ENCODE results near the gene MEIOSIN. TPM values are rescaled to one million over a fixed set of nuclear protein-coding genes. Genes with fewer than 3 reads are reported as not detected.

The MEIOSIN gene
- total and polyA plus RNA-seq, 2 of the 13 experiments (the other 11 are each of a cell fraction or from before 2014, with no cell fraction given), result not detected

DNA sequence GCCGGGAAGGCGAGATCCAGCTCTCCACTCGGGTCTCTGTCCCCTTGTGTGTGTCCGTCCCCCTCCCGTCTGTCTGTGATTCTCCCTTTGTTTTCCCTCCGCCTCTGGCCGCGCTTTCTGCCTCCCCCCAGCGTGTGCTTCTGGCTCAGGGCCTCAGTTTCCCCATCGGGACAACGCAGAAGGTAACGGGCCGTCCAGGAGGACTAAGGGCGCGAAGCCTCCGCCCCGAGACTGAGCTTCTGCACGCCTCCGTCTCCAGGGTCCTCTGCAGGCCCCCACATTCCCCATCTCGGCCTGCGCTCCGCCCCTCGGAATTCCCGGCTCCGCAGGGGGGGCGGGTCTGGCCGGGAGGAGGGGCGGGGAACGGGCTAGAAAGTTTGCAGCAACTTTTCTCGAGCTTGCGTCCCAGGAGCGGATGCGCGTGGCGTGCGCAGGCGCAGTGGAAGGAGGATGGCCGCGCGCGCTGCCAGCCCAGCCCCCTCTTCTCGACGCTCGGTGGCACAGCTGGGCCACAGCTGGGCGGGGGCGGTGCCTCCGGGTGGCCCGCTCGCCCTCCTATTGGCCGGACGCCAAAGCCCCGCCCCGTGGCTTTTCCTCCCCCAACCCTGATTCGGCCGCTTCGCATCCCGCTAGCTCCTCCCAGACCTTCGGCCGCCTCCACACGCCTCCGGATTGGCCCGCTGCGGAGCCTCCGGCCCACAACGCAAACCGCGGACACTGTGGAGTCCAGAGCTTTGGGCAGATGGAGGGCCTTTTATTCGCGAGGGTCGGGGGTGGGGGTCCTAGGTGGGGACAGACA, 35.9 kb downstream of the MEIOSIN start, which contains the start of gene SIX5 (continued):
- TF ChIP-seq, protein P1, sequence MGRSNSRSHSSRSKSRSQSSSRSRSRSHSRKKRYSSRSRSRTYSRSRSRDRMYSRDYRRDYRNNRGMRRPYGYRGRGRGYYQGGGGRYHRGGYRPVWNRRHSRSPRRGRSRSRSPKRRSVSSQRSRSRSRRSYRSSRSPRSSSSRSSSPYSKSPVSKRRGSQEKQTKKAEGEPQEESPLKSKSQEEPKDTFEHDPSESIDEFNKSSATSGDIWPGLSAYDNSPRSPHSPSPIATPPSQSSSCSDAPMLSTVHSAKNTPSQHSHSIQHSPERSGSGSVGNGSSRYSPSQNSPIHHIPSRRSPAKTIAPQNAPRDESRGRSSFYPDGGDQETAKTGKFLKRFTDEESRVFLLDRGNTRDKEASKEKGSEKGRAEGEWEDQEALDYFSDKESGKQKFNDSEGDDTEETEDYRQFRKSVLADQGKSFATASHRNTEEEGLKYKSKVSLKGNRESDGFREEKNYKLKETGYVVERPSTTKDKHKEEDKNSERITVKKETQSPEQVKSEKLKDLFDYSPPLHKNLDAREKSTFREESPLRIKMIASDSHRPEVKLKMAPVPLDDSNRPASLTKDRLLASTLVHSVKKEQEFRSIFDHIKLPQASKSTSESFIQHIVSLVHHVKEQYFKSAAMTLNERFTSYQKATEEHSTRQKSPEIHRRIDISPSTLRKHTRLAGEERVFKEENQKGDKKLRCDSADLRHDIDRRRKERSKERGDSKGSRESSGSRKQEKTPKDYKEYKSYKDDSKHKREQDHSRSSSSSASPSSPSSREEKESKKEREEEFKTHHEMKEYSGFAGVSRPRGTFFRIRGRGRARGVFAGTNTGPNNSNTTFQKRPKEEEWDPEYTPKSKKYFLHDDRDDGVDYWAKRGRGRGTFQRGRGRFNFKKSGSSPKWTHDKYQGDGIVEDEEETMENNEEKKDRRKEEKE (IDR thresholded peaks at IDR 0.05), result no peak
- TF ChIP-seq, protein P2, sequence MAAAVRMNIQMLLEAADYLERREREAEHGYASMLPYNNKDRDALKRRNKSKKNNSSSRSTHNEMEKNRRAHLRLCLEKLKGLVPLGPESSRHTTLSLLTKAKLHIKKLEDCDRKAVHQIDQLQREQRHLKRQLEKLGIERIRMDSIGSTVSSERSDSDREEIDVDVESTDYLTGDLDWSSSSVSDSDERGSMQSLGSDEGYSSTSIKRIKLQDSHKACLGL (CRISPR knock-in tag; IDR thresholded peaks at IDR 0.05), result peak; percentile 47; the same call in 1 of the 2 replicates
- TF ChIP-seq ZNF703 (CRISPR knock-in tag; IDR thresholded peaks at IDR 0.05; ENCODE audit: borderline replicate concordance), result no peak
- 0 out of 2 replicates have a peak, but pooled peaks have one; percentile 33 for TF ChIP-seq ATF6 (CRISPR knock-in tag; conservative IDR thresholded peaks at IDR 0.05)
- peak; percentile 79; the same call in 1 of the 2 replicates for TF ChIP-seq NFKB2 (CRISPR knock-in tag; IDR thresholded peaks at IDR 0.05; ENCODE audit: borderline replicate concordance)
- peak; percentile 75; the same call in 1 of the 2 replicates for TF ChIP-seq SALL1 (CRISPR knock-in tag; IDR thresholded peaks at IDR 0.05)
- TF ChIP-seq CAMTA2 (CRISPR knock-in tag; IDR thresholded peaks at IDR 0.05; ENCODE audit: borderline replicate concordance), result peak; percentile 59; the same call in 1 of the 2 replicates
- TF ChIP-seq, protein P3, sequence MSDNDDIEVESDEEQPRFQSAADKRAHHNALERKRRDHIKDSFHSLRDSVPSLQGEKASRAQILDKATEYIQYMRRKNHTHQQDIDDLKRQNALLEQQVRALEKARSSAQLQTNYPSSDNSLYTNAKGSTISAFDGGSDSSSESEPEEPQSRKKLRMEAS (IDR thresholded peaks at IDR 0.05), result peak; percentile 90
- TF ChIP-seq, protein P4, sequence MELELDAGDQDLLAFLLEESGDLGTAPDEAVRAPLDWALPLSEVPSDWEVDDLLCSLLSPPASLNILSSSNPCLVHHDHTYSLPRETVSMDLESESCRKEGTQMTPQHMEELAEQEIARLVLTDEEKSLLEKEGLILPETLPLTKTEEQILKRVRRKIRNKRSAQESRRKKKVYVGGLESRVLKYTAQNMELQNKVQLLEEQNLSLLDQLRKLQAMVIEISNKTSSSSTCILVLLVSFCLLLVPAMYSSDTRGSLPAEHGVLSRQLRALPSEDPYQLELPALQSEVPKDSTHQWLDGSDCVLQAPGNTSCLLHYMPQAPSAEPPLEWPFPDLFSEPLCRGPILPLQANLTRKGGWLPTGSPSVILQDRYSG (CRISPR knock-in tag; IDR thresholded peaks at IDR 0.05), result no peak; the same call in 1 of the 2 replicates
- peak; percentile 48; the same call in 1 of the 2 replicates for TF ChIP-seq ZNF160 (CRISPR knock-in tag; IDR thresholded peaks at IDR 0.05)
- no peak for TF ChIP-seq ZNF570 (CRISPR knock-in tag; IDR thresholded peaks at IDR 0.05; ENCODE audit: borderline replicate concordance)
- no peak for TF ChIP-seq ZFP82 (CRISPR knock-in tag; IDR thresholded peaks at IDR 0.05; ENCODE audit: borderline replicate concordance)
- TF ChIP-seq, protein P5, sequence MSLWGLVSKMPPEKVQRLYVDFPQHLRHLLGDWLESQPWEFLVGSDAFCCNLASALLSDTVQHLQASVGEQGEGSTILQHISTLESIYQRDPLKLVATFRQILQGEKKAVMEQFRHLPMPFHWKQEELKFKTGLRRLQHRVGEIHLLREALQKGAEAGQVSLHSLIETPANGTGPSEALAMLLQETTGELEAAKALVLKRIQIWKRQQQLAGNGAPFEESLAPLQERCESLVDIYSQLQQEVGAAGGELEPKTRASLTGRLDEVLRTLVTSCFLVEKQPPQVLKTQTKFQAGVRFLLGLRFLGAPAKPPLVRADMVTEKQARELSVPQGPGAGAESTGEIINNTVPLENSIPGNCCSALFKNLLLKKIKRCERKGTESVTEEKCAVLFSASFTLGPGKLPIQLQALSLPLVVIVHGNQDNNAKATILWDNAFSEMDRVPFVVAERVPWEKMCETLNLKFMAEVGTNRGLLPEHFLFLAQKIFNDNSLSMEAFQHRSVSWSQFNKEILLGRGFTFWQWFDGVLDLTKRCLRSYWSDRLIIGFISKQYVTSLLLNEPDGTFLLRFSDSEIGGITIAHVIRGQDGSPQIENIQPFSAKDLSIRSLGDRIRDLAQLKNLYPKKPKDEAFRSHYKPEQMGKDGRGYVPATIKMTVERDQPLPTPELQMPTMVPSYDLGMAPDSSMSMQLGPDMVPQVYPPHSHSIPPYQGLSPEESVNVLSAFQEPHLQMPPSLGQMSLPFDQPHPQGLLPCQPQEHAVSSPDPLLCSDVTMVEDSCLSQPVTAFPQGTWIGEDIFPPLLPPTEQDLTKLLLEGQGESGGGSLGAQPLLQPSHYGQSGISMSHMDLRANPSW (CRISPR knock-in tag; IDR thresholded peaks at IDR 0.05; ENCODE audit: borderline replicate concordance), result no peak; the same call in 1 of the 2 replicates
- TF ChIP-seq ZNF572 (CRISPR knock-in tag; IDR thresholded peaks at IDR 0.05), result peak; percentile 93
- TF ChIP-seq, protein P6, sequence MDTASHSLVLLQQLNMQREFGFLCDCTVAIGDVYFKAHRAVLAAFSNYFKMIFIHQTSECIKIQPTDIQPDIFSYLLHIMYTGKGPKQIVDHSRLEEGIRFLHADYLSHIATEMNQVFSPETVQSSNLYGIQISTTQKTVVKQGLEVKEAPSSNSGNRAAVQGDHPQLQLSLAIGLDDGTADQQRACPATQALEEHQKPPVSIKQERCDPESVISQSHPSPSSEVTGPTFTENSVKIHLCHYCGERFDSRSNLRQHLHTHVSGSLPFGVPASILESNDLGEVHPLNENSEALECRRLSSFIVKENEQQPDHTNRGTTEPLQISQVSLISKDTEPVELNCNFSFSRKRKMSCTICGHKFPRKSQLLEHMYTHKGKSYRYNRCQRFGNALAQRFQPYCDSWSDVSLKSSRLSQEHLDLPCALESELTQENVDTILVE (CRISPR knock-in tag; IDR thresholded peaks at IDR 0.05), result peak; percentile 18; the same call in 1 of the 2 replicates
- no peak; the same call in 1 of the 2 replicates for TF ChIP-seq ZNF138 (CRISPR knock-in tag; IDR thresholded peaks at IDR 0.05; ENCODE audit: low read depth)

All from HepG2 (cell line).